Epithelial cell of proximal tubule (primary cell): ENCODE data around the gene COL25A1. TPM values are rescaled to one million over a fixed set of nuclear protein-coding genes. Genes with fewer than 3 reads are reported as not detected.

ENCODE experiments used
- DNase-seq: peaks from one replicate; pipeline ENCODE4 v3.0.0-alpha.2; 2011; ENCODE audit warnings: low read depth
- H3K4me3 ChIP-seq: 2 replicates; pipeline ENCODE4 v1.5.1; 2011; ENCODE audit warnings: low read depth, mild to moderate bottlenecking, low read length
- CTCF ChIP-seq: conservative IDR thresholded peaks from 2 replicates; pipeline ENCODE4 v1.5.1; 2012; ENCODE audit warnings: low read depth, mild to moderate bottlenecking, low read length
- total RNA-seq: library from RNA; depleted of rRNA; stranded (reverse); fragments of >200 nt; gene quantifications from 2 replicates; pipeline ENCODE4 v1.2.3, GENCODE V29; 2015

COL25A1 gene
- total RNA-seq, 1 donor from 2014 or later: 0.46 TPM

DNA sequence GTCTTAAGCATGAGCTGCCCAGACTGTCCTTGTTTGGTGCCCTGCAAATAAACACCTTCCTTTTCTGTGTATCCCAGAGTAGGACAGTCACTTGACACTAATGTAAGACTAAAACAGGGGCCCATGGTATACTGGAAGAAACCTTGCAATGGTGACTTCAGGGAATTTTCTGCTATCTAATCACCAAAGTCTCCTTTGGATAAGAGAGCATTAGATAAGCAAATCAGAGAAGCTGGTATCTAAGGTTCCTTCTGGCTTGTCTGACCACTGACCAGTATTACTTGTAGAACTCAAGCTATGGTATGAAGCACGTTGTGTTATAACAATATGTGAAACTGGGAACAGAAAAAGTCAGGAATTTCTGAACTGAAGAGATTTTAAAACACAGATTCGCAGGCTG is 173.9 kb downstream of the COL25A1 start:
- no peak for TF ChIP-seq CTCF
- DNase-seq: no peak

GRCh38 chr4:109127866-109128265 is 174.6 kb downstream of the COL25A1 start:
- TF ChIP-seq CTCF: no peak
- no peak overlapping the region for H3K4me3 ChIP-seq
- no peak for DNase-seq

More for the DNA sequence above, 173.9 kb downstream of the COL25A1 start:
- no peak overlapping the region for H3K4me3 ChIP-seq

- H3K4me3 ChIP-seq: no peak overlapping the region
- no peak for TF ChIP-seq CTCF
These were observed 175.6 kb downstream of the COL25A1 start for GRCh38 chr4:109126856-109127255.

GRCh38 chr4:109125084-109125483 is 177.4 kb downstream of the COL25A1 start:
- no peak for TF ChIP-seq CTCF
- no peak for DNase-seq
- H3K4me3 ChIP-seq: no peak overlapping the region

More at GRCh38 chr4:109126856-109127255, 175.6 kb downstream of the COL25A1 start:
- no peak for DNase-seq

DNA sequence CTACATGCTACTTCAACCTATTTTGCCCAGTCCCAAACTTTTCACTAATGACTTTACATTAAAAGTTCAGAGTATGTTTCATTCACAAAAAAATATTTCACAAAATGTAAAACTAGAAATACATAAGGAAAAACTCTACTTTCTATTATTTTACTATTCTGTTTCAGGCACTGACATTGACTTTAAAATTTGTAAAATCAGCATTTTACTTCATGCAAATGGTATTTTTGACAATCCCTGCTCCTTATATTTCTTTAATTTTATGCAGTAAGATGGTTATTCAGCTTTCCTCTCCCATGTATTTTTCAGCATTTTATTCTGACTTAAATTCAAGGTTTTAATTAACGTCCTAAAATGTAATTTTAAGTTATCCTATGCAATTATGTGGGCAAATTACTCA is 178.5 kb downstream of the COL25A1 start:
- no peak for TF ChIP-seq CTCF
- no peak for DNase-seq

GRCh38 chr4:109121561-109121960 is 180.9 kb downstream of the COL25A1 start:
- no peak overlapping the region for H3K4me3 ChIP-seq
- no peak for DNase-seq
- TF ChIP-seq CTCF: no peak

More for the DNA sequence above, 178.5 kb downstream of the COL25A1 start:
- no peak overlapping the region for H3K4me3 ChIP-seq

- no peak overlapping the region for H3K4me3 ChIP-seq
- TF ChIP-seq CTCF: no peak
- no peak for DNase-seq
These were observed 182.6 kb downstream of the COL25A1 start for GRCh38 chr4:109119852-109120251.
